ENCODE results near the gene GJA10. TPM values are rescaled to one million over a fixed set of nuclear protein-coding genes. Genes with fewer than 3 reads are reported as not detected.

GJA10 gene
- polyA plus RNA-seq, 3 donors = not detected

DNA sequence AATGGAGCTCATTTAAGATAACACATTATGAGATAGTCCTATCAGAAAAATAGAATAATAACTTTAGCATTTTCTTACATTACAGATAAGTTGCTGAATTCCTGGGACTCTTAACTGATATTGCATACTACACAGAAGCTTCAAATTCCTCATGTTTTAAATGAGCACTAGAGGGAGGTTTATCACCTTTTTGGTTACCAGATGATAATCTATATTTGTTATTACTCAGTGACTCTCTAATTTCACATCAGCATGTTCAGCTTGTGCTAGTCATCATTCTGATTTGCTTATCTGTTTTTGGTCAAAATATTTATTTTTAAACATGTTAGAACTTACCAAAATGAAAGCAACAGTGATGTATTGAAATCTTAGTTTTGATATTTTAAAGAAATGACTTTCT is 20.5 kb upstream of the GJA10 start:
- no peak overlapping the region for H3K4me2 ChIP-seq (replicated peaks; ENCODE audit: extremely low read depth, low read length, poor library complexity, severe bottlenecking)
- H4K20me1 ChIP-seq (ENCODE audit: insufficient read depth, low read length) = no peaks in the 10 kb centered on the region
- Mint-ChIP-seq H3K36me3 (peaks cover 29 to 44% of the 10 kb centered on the region in 2 donors), H3K4me1 (no peaks in the 10 kb centered on the region), H3K27me3 (ENCODE audit: low read depth in 3 of 3) (peaks cover 0 to 3% (median 3%) of the 10 kb centered on the region in 3 donors), H3K4me3 (no peak overlapping the region), H3K9me3 (no peaks in the 10 kb centered on the region), H3K27ac (no peak overlapping the region)
- no peak overlapping the region for H3K4me3 ChIP-seq (replicated peaks in 1 of 3; ENCODE audit: low read depth in 2 of 3, low read length in 3 of 3)
- peaks cover 15 to 54% of the 10 kb centered on the region in 2 donors for H3K36me3 ChIP-seq (replicated peaks in 1 of 2; ENCODE audit: control insufficient read depth in 1 of 2, insufficient read depth in 2 of 2, low read length in 2 of 2)
- no peaks in the 10 kb centered on the region for H3K4me1 ChIP-seq (ENCODE audit: control insufficient read depth in 1 of 2, insufficient read depth in 2 of 2, low read length in 2 of 2)
- no peaks in the 10 kb centered on the region for H3K9me3 ChIP-seq (replicated peaks in 1 of 2; ENCODE audit: control insufficient read depth in 1 of 2, insufficient read depth in 1 of 2, low read length in 2 of 2)
- H3K27ac ChIP-seq (ENCODE audit: low read depth in 1 of 2, low read length in 2 of 2) = no peak overlapping the region
- no peak overlapping the region for H2AFZ ChIP-seq (ENCODE audit: insufficient read depth, low read depth, low read length, poor library complexity, severe bottlenecking)
- intact Hi-C loops (cut with micrococcal nuclease) = no loop called here
- no peaks in the 10 kb centered on the region for H3K27me3 ChIP-seq (ENCODE audit: control insufficient read depth in 2 of 2, insufficient read depth in 2 of 2, low read length in 2 of 2)
- H3K9ac ChIP-seq (ENCODE audit: insufficient read depth, low read length, poor library complexity, severe bottlenecking) = no peak overlapping the region
- H3K79me2 ChIP-seq (ENCODE audit: insufficient read depth, low read length) = no peaks in the 10 kb centered on the region
- no peak for TF ChIP-seq CTCF (IDR thresholded peaks at IDR 0.05)
- no peak for DNase-seq

DNA sequence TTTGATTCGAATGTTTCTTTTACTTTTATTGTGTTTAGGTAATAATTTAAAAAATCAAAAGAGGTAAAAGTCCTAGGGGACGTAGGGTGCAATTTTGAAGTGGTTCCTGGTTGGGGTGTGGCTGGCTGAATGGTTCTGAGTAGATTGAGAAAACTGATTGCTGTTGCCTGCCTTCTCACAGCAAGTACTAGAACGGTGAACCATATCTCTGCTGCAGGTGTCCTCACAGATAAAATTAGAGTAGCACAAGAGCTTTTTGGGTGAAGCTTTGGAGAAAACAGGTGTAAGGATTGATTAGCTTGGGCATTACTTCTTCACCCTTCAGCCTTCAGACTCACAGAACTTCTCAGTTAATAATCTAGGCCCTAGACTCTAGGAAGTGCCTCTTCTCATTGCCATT is 19.8 kb upstream of the GJA10 start:
- H3K27ac ChIP-seq (ENCODE audit: low read depth in 1 of 2, low read length in 2 of 2) = no peak overlapping the region
- TF ChIP-seq CTCF (IDR thresholded peaks at IDR 0.05) = no peak
- H3K79me2 ChIP-seq (ENCODE audit: insufficient read depth, low read length) = no peaks in the 10 kb centered on the region
- DNase-seq = no peak
- Mint-ChIP-seq H3K4me1 (no peaks in the 10 kb centered on the region), H3K27me3 (ENCODE audit: low read depth in 3 of 3) (peaks cover 0 to 3% (median 0%) of the 10 kb centered on the region in 3 donors), H3K9me3 (peaks cover 0 to 3% (median 0%) of the 10 kb centered on the region in 7 donors), H3K4me3 (no peak overlapping the region), H3K27ac (peak overlapping the region in 1 of 7 donors; percentile 26), H3K36me3 (peaks cover 28 to 38% of the 10 kb centered on the region in 2 donors)
- no peaks in the 10 kb centered on the region for H3K4me1 ChIP-seq (ENCODE audit: control insufficient read depth in 1 of 2, insufficient read depth in 2 of 2, low read length in 2 of 2)
- H3K9me3 ChIP-seq (replicated peaks in 1 of 2; ENCODE audit: control insufficient read depth in 1 of 2, insufficient read depth in 1 of 2, low read length in 2 of 2) = no peaks in the 10 kb centered on the region
- no peak overlapping the region for H2AFZ ChIP-seq (ENCODE audit: insufficient read depth, low read depth, low read length, poor library complexity, severe bottlenecking)
- WGBS (ENCODE audit: insufficient coverage) = 100% methylated on average over 1 of the region's 3 CpGs
- H3K4me2 ChIP-seq (replicated peaks; ENCODE audit: extremely low read depth, low read length, poor library complexity, severe bottlenecking) = no peak overlapping the region
- H3K9ac ChIP-seq (ENCODE audit: insufficient read depth, low read length, poor library complexity, severe bottlenecking) = no peak overlapping the region
- H3K27me3 ChIP-seq (ENCODE audit: control insufficient read depth in 2 of 2, insufficient read depth in 2 of 2, low read length in 2 of 2) = no peaks in the 10 kb centered on the region
- no peaks in the 10 kb centered on the region for H4K20me1 ChIP-seq (ENCODE audit: insufficient read depth, low read length)
- peaks cover 15 to 54% of the 10 kb centered on the region in 2 donors for H3K36me3 ChIP-seq (replicated peaks in 1 of 2; ENCODE audit: control insufficient read depth in 1 of 2, insufficient read depth in 2 of 2, low read length in 2 of 2)
- H3K4me3 ChIP-seq (replicated peaks in 1 of 3; ENCODE audit: low read depth in 2 of 3, low read length in 3 of 3) = no peak overlapping the region
- intact Hi-C loops (cut with micrococcal nuclease) = no loop called here
